ENCODE data around the gene WDR91. TPM values are rescaled to one million over a fixed set of nuclear protein-coding genes. Genes with fewer than 3 reads are reported as not detected.
A peak's percentile ranks its signal among the peaks of the same experiment; 100 is the strongest.

Gene WDR91
- total RNA-seq, 4 donors from 2014 or later: 18.7 to 37.1 (median 30.0) TPM

DNA sequence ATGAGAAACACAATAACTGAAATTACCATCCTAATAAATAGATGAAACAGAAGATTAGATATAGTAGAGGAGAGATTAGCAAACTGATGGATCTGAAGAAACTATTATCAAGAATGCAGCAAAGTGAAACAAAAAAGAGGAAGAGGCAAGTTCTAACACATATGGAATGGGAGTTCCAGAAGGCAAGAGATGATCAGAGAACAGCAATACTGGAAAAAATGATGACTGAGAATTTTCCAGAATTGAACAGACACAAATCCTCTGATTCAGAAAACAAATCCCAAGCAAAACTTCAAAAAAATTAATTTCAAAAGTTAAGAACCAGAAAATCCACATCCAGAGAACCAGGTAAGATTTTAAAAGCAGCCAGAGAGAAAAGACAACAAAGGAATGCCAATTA, 20.6 kb downstream of the WDR91 start:
- Histone ChIP-seq H3K36me3 (peaks cover 0 to 96% of the 10 kb centered on the region in 2 donors), H3K27ac (no peak overlapping the region)
- ATAC-seq: no peak

DNA sequence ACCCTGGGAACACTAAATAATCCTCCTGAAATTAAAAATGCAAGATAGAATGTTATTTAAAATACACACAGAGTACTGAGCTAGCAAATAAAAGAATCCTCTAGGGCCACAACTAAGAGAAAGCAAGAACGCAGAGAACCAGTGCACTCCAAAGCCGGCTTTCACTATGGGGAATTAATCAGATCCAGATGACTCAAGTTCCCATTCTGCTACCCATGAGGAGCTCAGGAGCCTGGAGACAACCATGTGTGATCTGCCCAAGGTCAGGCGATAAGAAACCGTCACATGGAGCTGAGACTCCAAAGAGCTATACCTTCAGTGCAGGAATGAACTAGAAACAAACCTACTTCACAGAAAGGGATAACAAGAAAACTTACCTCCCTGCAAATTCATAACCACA, 21.4 kb downstream of the WDR91 start:
- TF ChIP-seq POLR2AphosphoS5 (IDR thresholded peaks at IDR 0.05) (no peak), POLR2A (IDR thresholded peaks at IDR 0.05) (no peak), EP300 (IDR thresholded peaks at IDR 0.05) (no peak)
- TF ChIP-seq, protein P1, sequence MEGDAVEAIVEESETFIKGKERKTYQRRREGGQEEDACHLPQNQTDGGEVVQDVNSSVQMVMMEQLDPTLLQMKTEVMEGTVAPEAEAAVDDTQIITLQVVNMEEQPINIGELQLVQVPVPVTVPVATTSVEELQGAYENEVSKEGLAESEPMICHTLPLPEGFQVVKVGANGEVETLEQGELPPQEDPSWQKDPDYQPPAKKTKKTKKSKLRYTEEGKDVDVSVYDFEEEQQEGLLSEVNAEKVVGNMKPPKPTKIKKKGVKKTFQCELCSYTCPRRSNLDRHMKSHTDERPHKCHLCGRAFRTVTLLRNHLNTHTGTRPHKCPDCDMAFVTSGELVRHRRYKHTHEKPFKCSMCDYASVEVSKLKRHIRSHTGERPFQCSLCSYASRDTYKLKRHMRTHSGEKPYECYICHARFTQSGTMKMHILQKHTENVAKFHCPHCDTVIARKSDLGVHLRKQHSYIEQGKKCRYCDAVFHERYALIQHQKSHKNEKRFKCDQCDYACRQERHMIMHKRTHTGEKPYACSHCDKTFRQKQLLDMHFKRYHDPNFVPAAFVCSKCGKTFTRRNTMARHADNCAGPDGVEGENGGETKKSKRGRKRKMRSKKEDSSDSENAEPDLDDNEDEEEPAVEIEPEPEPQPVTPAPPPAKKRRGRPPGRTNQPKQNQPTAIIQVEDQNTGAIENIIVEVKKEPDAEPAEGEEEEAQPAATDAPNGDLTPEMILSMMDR (IDR thresholded peaks at IDR 0.05): no peak
- Histone ChIP-seq H3K27ac (peak overlapping the region in 3 of 4 donors; percentile 19 to 45 (median 45)), H3K9me3 (no peaks in the 10 kb centered on the region), H3K4me3 (no peak overlapping the region), H3K4me1 (peaks cover 0 to 36% (median 3%) of the 10 kb centered on the region in 3 donors), H3K27me3 (no peaks in the 10 kb centered on the region), H3K36me3 (peaks cover 0 to 96% of the 10 kb centered on the region in 2 donors)
- ATAC-seq: no peak
- 64 to 68% methylated on average over 3 to 4 of the region's 4 CpGs for WGBS, 2 donors (ENCODE audit: low coverage in 1 of 2)

More for the DNA sequence above, 20.6 kb downstream of the WDR91 start:
- Histone ChIP-seq H3K9me3 (no peaks in the 10 kb centered on the region), H3K27me3 (no peaks in the 10 kb centered on the region), H3K4me3 (no peak overlapping the region), H3K4me1 (peaks cover 0 to 36% (median 3%) of the 10 kb centered on the region in 3 donors)
- TF ChIP-seq EP300 (IDR thresholded peaks at IDR 0.05): no peak
- no peak for TF ChIP-seq POLR2AphosphoS5 (IDR thresholded peaks at IDR 0.05)
- TF ChIP-seq POLR2A (IDR thresholded peaks at IDR 0.05): no peak
- TF ChIP-seq, protein P1 (IDR thresholded peaks at IDR 0.05): no peak

DNA sequence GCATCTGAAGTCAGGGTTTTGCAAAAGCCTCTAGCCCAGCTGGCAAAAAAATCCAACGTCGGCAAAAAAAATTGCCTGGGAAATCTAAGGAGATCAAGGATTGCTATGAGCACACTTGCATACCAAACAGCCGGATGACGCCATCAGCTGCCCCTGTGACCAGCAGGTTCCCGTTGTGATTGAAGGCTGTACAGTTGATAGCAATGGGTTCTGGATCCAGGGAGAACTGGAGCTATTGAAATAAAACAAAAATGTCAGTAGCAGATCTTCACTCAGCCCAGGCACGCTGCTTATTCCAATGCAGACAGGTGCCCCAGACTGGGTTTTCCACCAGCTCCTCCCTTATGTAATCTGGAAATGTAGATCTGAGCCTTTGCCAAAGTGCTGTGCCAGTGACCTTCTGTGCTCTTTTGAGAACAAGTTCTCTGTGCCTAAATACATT, 22.1 kb downstream of the WDR91 start:
- no peak for ATAC-seq
- peaks cover 0 to 96% of the 10 kb centered on the region in 2 donors for H3K36me3 ChIP-seq
- H3K27me3 ChIP-seq: no peaks in the 10 kb centered on the region
- H3K4me3 ChIP-seq: no peak overlapping the region
- H3K4me1 ChIP-seq: peaks cover 0 to 30% (median 3%) of the 10 kb centered on the region in 3 donors
- no peaks in the 10 kb centered on the region for H3K9me3 ChIP-seq
- peak overlapping the region in 3 of 4 donors; percentile 19 to 45 (median 45) for H3K27ac ChIP-seq
- WGBS, 2 donors (ENCODE audit: low coverage in 1 of 2): 80 to 83% methylated on average over 1 to 6 of the region's 6 CpGs
- no peak for TF ChIP-seq POLR2AphosphoS5 (IDR thresholded peaks at IDR 0.05)
- TF ChIP-seq, protein P1 (IDR thresholded peaks at IDR 0.05): no peak
- no peak for TF ChIP-seq POLR2A (IDR thresholded peaks at IDR 0.05)
- TF ChIP-seq EP300 (IDR thresholded peaks at IDR 0.05): no peak

DNA sequence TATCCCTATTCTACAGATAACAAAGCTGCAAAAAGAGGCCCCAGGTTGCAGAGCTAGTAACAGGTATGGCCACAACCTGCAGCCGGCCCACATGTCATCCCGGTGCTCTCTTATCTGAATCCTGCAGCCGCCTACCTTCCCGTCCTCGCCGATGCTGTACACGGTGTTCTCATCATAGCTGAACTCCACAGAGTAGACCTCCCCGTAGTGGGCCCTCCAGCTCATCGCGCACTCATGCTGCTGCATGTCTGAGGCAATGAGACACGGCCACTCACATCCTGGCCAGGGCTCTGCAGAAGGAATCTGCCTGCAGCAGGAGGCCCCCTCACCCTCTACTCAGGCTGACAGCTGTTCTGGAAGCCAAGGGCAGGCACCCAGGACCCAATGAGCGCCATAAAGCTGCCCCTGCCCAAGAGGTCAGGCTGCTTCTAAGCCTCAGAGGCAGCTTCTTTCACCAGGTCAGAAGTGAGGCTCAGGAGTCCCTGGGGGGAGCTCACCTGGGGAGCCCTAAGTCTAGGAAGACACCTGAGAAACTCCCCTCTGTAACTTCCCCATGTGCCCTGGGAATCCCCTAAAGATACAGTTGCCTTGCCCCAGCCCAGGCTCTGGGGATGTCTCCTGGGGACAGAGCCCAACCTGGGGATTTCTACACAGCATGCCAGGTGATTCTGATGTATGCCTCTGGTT, 22.9 kb downstream of the WDR91 start:
- Histone ChIP-seq H3K27me3 (no peaks in the 10 kb centered on the region), H3K4me1 (peaks cover 0 to 21% (median 3%) of the 10 kb centered on the region in 3 donors), H3K36me3 (peaks cover 0 to 96% of the 10 kb centered on the region in 2 donors), H3K4me3 (no peak overlapping the region), H3K27ac (no peak overlapping the region), H3K9me3 (peaks cover 0 to 3% (median 0%) of the 10 kb centered on the region in 3 donors)
- 100% methylated on average over 3 of the region's 12 CpGs; no CpG with 5 or more reads in 1 of the 2 donors for WGBS, 2 donors (ENCODE audit: low coverage in 1 of 2)
- no peak for TF ChIP-seq EP300 (IDR thresholded peaks at IDR 0.05)
- no peak for TF ChIP-seq POLR2AphosphoS5 (IDR thresholded peaks at IDR 0.05)
- TF ChIP-seq POLR2A (IDR thresholded peaks at IDR 0.05): no peak
- TF ChIP-seq, protein P1 (IDR thresholded peaks at IDR 0.05): no peak
- no peak for ATAC-seq

DNA sequence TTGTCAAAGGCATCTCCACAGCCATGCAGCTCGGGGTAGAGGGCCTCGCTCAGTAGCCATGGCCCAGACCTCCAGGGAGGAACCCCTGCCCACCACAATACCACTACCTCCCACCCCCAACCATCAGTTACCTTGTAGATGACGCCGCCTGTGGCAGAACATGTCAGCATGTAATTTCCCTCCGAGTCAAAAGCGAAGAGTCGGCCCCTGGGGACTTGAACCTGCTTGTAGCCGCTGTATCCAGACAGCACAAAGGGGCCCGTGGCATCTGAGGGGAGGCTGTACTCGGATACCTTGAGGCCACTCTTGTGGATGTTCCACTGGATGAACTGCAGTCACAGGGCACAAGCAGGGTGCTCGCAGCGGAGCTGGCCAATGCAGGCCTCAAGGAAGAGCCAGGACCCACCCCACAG, 24.5 kb downstream of the WDR91 start:
- peaks cover 0 to 96% of the 10 kb centered on the region in 2 donors for H3K36me3 ChIP-seq
- no peak for ATAC-seq
- H3K27me3 ChIP-seq: no peaks in the 10 kb centered on the region
- TF ChIP-seq POLR2AphosphoS5 (IDR thresholded peaks at IDR 0.05): no peak
- TF ChIP-seq POLR2A (IDR thresholded peaks at IDR 0.05): no peak
- TF ChIP-seq, protein P1 (IDR thresholded peaks at IDR 0.05): no peak
- TF ChIP-seq EP300 (IDR thresholded peaks at IDR 0.05): no peak
- H3K9me3 ChIP-seq: peaks cover 0 to 19% (median 0%) of the 10 kb centered on the region in 3 donors
- H3K4me3 ChIP-seq: no peak overlapping the region
- H3K4me1 ChIP-seq: peaks cover 0 to 18% (median 3%) of the 10 kb centered on the region in 3 donors
- no peak overlapping the region for H3K27ac ChIP-seq
- WGBS, 2 donors (ENCODE audit: low coverage in 1 of 2): 65 to 86% methylated on average over 4 to 5 of the region's 12 CpGs

Measured in gastroesophageal sphincter (tissue), 4 donors.